Measurements from ENCODE around the gene CFAP92.

DNA sequence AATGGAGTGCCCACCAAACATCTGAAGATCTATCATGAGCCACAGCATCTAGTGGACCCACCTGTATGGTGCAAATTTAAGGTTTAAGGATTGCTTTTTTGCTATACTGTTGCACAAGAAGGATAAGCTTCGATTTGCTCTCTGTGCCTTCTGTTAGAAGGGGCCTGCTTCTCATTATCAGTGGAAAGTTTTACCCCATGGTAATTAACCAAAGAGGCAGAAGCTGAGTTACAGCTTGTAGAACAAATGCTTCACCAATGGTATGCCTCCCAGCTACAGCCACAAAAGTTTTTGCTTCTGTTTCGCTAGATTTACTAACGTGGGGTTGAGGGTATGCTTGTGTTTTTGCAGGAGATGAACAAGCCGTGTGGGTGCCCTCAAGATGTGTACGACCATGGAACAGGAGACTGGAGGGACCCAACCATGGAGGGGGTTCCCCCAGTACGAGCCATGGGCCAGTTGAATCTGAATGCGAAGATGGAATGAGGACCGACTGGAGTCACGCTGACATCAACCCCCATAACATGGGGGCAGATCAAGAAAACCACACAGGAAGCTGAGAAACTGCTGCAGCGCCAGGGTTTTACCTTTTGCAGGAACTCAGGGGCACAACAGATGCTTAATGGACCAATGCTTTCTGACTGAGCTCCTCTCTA, 70.9 kb downstream of the CFAP92 start:
- TF ChIP-seq, protein P1, sequence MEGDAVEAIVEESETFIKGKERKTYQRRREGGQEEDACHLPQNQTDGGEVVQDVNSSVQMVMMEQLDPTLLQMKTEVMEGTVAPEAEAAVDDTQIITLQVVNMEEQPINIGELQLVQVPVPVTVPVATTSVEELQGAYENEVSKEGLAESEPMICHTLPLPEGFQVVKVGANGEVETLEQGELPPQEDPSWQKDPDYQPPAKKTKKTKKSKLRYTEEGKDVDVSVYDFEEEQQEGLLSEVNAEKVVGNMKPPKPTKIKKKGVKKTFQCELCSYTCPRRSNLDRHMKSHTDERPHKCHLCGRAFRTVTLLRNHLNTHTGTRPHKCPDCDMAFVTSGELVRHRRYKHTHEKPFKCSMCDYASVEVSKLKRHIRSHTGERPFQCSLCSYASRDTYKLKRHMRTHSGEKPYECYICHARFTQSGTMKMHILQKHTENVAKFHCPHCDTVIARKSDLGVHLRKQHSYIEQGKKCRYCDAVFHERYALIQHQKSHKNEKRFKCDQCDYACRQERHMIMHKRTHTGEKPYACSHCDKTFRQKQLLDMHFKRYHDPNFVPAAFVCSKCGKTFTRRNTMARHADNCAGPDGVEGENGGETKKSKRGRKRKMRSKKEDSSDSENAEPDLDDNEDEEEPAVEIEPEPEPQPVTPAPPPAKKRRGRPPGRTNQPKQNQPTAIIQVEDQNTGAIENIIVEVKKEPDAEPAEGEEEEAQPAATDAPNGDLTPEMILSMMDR (IDR thresholded peaks at IDR 0.05) = no peak
- TF ChIP-seq POLR2A (IDR thresholded peaks at IDR 0.05) = no peak

All from testis (tissue), 2 donors.